ENCODE measurements around the gene FUZ. TPM values are rescaled to one million over a fixed set of nuclear protein-coding genes. Genes with fewer than 3 reads are reported as not detected.

Gene FUZ
- total and polyA plus RNA-seq, 2 of the 4 experiments (the other 2 are of a cell fraction) = 12.1 to 14.3 TPM

DNA sequence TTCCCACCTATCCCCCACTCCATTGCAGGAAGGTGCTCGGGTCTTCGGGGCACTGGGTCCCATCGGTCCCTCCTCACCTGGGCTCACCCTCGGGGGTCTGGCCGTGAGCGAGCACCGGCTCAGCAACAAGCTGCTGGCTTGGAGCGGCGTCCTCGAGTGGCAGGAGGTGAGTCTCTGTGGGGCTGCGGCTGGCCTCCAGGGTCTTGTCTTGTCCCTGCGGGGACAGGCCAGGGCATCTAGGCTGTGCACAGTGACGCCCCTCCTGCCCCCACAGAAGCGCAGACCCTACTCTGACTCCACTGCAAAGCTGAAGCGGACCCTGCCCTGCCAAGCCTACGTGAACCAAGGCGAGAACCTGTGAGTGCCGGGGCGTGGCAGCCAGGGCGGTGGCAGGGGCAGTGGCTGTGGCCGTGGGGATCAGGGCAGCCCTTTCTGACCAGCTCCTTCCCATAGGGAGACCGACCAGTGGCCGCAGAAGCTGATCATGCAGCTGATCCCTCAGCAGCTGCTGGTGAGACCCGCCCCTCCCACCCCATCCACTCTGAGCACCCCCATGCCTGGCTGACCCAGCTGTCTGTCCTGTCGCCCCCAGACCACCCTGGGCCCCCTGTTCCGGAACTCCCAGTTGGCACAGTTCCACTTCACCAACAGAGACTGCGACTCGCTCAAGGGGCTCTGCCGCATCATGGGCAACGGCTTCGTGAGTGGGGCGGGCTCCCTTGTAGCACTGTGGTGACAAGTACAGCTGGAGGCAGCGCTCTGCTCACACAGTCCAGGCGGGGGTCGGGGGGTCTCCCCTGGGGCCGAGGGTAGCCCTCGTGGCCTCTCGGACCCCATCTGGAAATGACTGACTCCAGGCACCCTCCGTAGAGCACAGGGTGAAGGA lies 41.5 kb upstream of the FUZ start:
- Histone ChIP-seq H4K20me1 (ENCODE audit: insufficient read depth, low read length) (peaks cover 72% of the 10 kb centered on the region), H2BK20ac (ENCODE audit: low read depth, low read length) (no peak overlapping the region), H3K9me3 (ENCODE audit: control insufficient read depth, insufficient read depth, low read length) (no peaks in the 10 kb centered on the region), H3K36me3 (ENCODE audit: control insufficient read depth, insufficient read depth, low read length) (peaks cover 52% of the 10 kb centered on the region), H3K9ac (ENCODE audit: low read depth, low read length) (no peak overlapping the region), H2BK5ac (ENCODE audit: low read depth, low read length, poor library complexity, severe bottlenecking) (no peak overlapping the region), H2AFZ (replicated peaks; ENCODE audit: low read length, poor library complexity) (no peak overlapping the region), H3K56ac (ENCODE audit: extremely low read depth, insufficient read depth, low read length) (no peak overlapping the region), H4K8ac (ENCODE audit: low read depth in 2 of 2, low read length in 2 of 2) (no peak overlapping the region), H3K23ac (ENCODE audit: low read depth, low read length) (no peak overlapping the region), H3K79me1 (ENCODE audit: low read depth in 1 of 2, low read length in 2 of 2) (peaks cover 10 to 73% of the 10 kb centered on the region in 2 experiments), H3K4me2 (ENCODE audit: low read depth, low read length) (no peak overlapping the region), H3K4me3 (ENCODE audit: insufficient read depth, low read depth, low read length) (no peak overlapping the region), H2BK120ac (ENCODE audit: low read depth, low read length) (no peak overlapping the region), H3K4me1 (ENCODE audit: control insufficient read depth, insufficient read depth, low read length) (peaks cover 19% of the 10 kb centered on the region), H3K14ac (replicated peaks; ENCODE audit: low read depth, low read length) (no peak overlapping the region), H3K9me1 (ENCODE audit: insufficient read depth, low read length) (peaks cover 10% of the 10 kb centered on the region), H3K4ac (ENCODE audit: low read depth, low read length) (no peak overlapping the region), H3K27ac (ENCODE audit: insufficient read depth, low read length) (no peak overlapping the region), H2AK5ac (ENCODE audit: low read depth, low read length) (no peak overlapping the region), H2BK15ac (ENCODE audit: low read depth, low read length) (no peak overlapping the region), H4K91ac (ENCODE audit: insufficient read depth, low read depth, low read length) (no peak overlapping the region), H2AK9ac (replicated peaks; ENCODE audit: low read depth, low read length, poor library complexity) (no peak overlapping the region), H3K27me3 (ENCODE audit: control insufficient read depth, insufficient read depth, low read length) (no peaks in the 10 kb centered on the region), H3K18ac (ENCODE audit: low read depth, low read length) (no peak overlapping the region), H4K5ac (ENCODE audit: low read depth, low read length) (no peak overlapping the region)
- dilution Hi-C loops (cut with HindIII; ENCODE audit: low sequenced_read_pairs, unreplicated experiment) (no loop called here), intact Hi-C loops (cut with micrococcal nuclease) (no loop called here), in situ Hi-C loops (cut with MboI; ENCODE audit: low sequenced_read_pairs) (loop anchor here (10.0 kb wide), 1 partner anchor 170 kb away; the partner anchor contains the start of gene ADM5)
- ChIA-PET CTCF (no interaction called here), POLR2A (ENCODE audit: unreplicated experiment) (interaction anchor here (0.5 kb wide), 1 partner anchor 36 kb away, joined by 5 read pairs; no protein-coding TSS in a partner anchor)
- ATAC-seq (ENCODE audit: low read depth) (no peak), DNase-seq (no peak)
- no TSS peak for BruUV-seq (replicated peaks)
- WGBS, 2 experiments (ENCODE audit: extremely low coverage in 2 of 2, insufficient read length in 1 of 2) = 95% methylated on average over 24 of the region's 39 CpGs; no CpG with 5 or more reads in 1 of the 2 experiments
- TF ChIP-seq CHD1 (IDR thresholded peaks at IDR 0.05; ENCODE audit: low read depth, low read length) = no peak
- TF ChIP-seq RFX5 (IDR thresholded peaks at IDR 0.05; ENCODE audit: low read depth, low read length) = no peak
- TF ChIP-seq MAZ (IDR thresholded peaks at IDR 0.05; ENCODE audit: borderline replicate concordance, low read depth, low read length) = no peak
- no peak for TF ChIP-seq RAD21 (IDR thresholded peaks at IDR 0.05; ENCODE audit: low read length)
- TF ChIP-seq, protein P1, sequence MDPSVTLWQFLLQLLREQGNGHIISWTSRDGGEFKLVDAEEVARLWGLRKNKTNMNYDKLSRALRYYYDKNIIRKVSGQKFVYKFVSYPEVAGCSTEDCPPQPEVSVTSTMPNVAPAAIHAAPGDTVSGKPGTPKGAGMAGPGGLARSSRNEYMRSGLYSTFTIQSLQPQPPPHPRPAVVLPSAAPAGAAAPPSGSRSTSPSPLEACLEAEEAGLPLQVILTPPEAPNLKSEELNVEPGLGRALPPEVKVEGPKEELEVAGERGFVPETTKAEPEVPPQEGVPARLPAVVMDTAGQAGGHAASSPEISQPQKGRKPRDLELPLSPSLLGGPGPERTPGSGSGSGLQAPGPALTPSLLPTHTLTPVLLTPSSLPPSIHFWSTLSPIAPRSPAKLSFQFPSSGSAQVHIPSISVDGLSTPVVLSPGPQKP (IDR thresholded peaks at IDR 0.05; ENCODE audit: borderline replicate concordance, low read depth, low read length) = no peak
- TF ChIP-seq, protein P2, sequence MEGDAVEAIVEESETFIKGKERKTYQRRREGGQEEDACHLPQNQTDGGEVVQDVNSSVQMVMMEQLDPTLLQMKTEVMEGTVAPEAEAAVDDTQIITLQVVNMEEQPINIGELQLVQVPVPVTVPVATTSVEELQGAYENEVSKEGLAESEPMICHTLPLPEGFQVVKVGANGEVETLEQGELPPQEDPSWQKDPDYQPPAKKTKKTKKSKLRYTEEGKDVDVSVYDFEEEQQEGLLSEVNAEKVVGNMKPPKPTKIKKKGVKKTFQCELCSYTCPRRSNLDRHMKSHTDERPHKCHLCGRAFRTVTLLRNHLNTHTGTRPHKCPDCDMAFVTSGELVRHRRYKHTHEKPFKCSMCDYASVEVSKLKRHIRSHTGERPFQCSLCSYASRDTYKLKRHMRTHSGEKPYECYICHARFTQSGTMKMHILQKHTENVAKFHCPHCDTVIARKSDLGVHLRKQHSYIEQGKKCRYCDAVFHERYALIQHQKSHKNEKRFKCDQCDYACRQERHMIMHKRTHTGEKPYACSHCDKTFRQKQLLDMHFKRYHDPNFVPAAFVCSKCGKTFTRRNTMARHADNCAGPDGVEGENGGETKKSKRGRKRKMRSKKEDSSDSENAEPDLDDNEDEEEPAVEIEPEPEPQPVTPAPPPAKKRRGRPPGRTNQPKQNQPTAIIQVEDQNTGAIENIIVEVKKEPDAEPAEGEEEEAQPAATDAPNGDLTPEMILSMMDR (conservative IDR thresholded peaks at IDR 0.05; ENCODE audit: low read depth, low read length) = no peak
- no peak for TF ChIP-seq RCOR1 (IDR thresholded peaks at IDR 0.05; ENCODE audit: insufficient replicate concordance, low read length)
- TF ChIP-seq, protein P3, sequence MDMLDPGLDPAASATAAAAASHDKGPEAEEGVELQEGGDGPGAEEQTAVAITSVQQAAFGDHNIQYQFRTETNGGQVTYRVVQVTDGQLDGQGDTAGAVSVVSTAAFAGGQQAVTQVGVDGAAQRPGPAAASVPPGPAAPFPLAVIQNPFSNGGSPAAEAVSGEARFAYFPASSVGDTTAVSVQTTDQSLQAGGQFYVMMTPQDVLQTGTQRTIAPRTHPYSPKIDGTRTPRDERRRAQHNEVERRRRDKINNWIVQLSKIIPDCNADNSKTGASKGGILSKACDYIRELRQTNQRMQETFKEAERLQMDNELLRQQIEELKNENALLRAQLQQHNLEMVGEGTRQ (IDR thresholded peaks at IDR 0.05; ENCODE audit: low read depth, low read length) = no peak
- no peak for TF ChIP-seq CEBPB (IDR thresholded peaks at IDR 0.05; ENCODE audit: low read depth, low read length)
- TF ChIP-seq POLR2A (IDR thresholded peaks at IDR 0.05; ENCODE audit: low read depth, low read length) = no peak
- TF ChIP-seq NFE2L2 (IDR thresholded peaks at IDR 0.05; ENCODE audit: low read depth, low read length) = no peak
- TF ChIP-seq MXI1 (IDR thresholded peaks at IDR 0.05; ENCODE audit: borderline replicate concordance, low read depth, low read length) = no peak
- no peak for TF ChIP-seq SMC3 (IDR thresholded peaks at IDR 0.05; ENCODE audit: low read depth, low read length)
- no peak for TF ChIP-seq BHLHE40 (IDR thresholded peaks at IDR 0.05; ENCODE audit: low read depth, low read length)
- TF ChIP-seq FOS (IDR thresholded peaks at IDR 0.05; ENCODE audit: low read depth, low read length) = no peak

Data from IMR-90 (cell line).